ENCODE results near the gene CEP295NL.

The CEP295NL gene

DNA sequence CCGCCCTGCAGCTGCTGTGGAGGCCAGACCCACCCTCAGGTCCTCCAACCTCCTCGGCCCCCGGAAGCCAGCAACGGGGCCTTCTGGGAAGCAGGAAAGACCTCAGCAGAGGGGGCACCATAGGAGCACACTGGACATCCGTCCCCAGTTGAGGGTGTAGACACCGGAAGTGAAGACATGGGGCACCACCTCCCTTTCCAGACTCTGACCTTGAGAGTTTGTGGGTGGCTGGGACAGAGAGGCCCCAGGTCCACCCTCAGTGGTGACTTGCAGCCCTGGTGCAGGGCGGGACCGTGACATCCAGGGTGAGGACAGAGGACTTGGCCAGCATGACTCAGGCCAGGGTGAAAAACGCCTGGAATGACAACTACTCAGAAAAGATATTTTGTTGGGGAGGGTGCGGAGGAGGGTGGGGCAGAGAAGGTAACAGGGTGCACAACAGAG lies 19.9 kb downstream of the CEP295NL start:
- no peaks in the 10 kb centered on the region for H3K9me3 ChIP-seq (replicated peaks; ENCODE audit: insufficient read depth, low read length)
- no peaks in the 10 kb centered on the region for H3K27me3 ChIP-seq (replicated peaks; ENCODE audit: insufficient read depth, low read length)
- H3K79me2 ChIP-seq (ENCODE audit: low read length), result peaks cover 100% of the 10 kb centered on the region
- H3F3A ChIP-seq (ENCODE audit: insufficient read depth, low read length), result no peaks in the 10 kb centered on the region
- no peak overlapping the region for H3K4me3 ChIP-seq (ENCODE audit: low read length)
- no peaks in the 10 kb centered on the region for H4K20me1 ChIP-seq (ENCODE audit: insufficient read depth, low read length)
- no peak for DNase-seq
- H3K9me2 ChIP-seq (replicated peaks; ENCODE audit: insufficient read depth, low read length), result no peaks in the 10 kb centered on the region
- H3K27ac ChIP-seq (ENCODE audit: low read length), result no peak overlapping the region
- TF ChIP-seq, protein P1, sequence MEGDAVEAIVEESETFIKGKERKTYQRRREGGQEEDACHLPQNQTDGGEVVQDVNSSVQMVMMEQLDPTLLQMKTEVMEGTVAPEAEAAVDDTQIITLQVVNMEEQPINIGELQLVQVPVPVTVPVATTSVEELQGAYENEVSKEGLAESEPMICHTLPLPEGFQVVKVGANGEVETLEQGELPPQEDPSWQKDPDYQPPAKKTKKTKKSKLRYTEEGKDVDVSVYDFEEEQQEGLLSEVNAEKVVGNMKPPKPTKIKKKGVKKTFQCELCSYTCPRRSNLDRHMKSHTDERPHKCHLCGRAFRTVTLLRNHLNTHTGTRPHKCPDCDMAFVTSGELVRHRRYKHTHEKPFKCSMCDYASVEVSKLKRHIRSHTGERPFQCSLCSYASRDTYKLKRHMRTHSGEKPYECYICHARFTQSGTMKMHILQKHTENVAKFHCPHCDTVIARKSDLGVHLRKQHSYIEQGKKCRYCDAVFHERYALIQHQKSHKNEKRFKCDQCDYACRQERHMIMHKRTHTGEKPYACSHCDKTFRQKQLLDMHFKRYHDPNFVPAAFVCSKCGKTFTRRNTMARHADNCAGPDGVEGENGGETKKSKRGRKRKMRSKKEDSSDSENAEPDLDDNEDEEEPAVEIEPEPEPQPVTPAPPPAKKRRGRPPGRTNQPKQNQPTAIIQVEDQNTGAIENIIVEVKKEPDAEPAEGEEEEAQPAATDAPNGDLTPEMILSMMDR (IDR thresholded peaks at IDR 0.05; ENCODE audit: low read length), result no peak
- no peak for TF ChIP-seq EZH2 (optimal IDR thresholded peaks at IDR 0.05; ENCODE audit: low read depth, low read length)
- no peak for TF ChIP-seq EZH2phosphoT487 (IDR thresholded peaks at IDR 0.05; ENCODE audit: low read length)
- H2AFZ ChIP-seq (ENCODE audit: low read length), result no peak overlapping the region
- no peaks in the 10 kb centered on the region for H3K4me1 ChIP-seq (ENCODE audit: low read length)
- H3K4me2 ChIP-seq (ENCODE audit: low read depth, low read length), result no peak overlapping the region
- H3K9ac ChIP-seq (ENCODE audit: low read length), result no peak overlapping the region
- no peaks in the 10 kb centered on the region for H3K36me3 ChIP-seq (replicated peaks; ENCODE audit: insufficient read depth, low read length)

DNA sequence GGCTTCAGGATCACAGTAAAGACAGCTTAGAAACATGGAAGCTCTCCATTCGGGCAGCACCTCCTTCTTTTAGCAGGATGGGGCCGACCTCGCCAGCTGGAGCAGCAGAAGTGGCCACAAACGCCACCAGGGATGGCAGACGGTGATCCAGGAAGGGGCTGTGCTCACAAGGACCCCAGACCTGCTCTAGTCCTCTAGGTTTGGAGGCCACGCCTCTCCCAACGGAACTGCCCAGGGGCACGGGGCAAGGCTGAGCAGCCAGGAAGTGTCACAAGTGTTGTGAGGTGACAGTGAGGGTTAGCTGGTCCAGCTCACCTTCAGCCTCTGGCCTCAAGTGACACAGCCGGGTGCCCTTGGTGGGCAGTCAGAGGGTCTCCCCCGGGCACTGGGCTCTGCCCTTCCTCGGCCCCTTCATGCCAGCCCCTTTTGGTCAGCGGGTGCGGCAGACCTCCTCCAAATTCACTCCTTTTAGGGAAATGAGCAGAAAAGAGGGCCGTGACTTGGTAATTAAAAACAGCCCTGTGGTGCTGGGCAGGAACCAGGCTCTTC lies 20.4 kb downstream of the CEP295NL start:
- Histone ChIP-seq H2AFZ (ENCODE audit: low read length) (no peak overlapping the region), H3K4me2 (ENCODE audit: low read depth, low read length) (no peak overlapping the region), H3K36me3 (replicated peaks; ENCODE audit: insufficient read depth, low read length) (no peaks in the 10 kb centered on the region), H3K27ac (ENCODE audit: low read length) (no peak overlapping the region), H3K4me3 (ENCODE audit: low read length) (no peak overlapping the region), H3K9me2 (replicated peaks; ENCODE audit: insufficient read depth, low read length) (no peaks in the 10 kb centered on the region), H4K20me1 (ENCODE audit: insufficient read depth, low read length) (no peaks in the 10 kb centered on the region), H3K27me3 (replicated peaks; ENCODE audit: insufficient read depth, low read length) (no peaks in the 10 kb centered on the region), H3F3A (ENCODE audit: insufficient read depth, low read length) (no peaks in the 10 kb centered on the region), H3K4me1 (ENCODE audit: low read length) (no peaks in the 10 kb centered on the region), H3K9me3 (replicated peaks; ENCODE audit: insufficient read depth, low read length) (no peaks in the 10 kb centered on the region), H3K9ac (ENCODE audit: low read length) (no peak overlapping the region), H3K79me2 (ENCODE audit: low read length) (peaks cover 100% of the 10 kb centered on the region)
- DNase-seq, result no peak
- TF ChIP-seq EZH2 (optimal IDR thresholded peaks at IDR 0.05; ENCODE audit: low read depth, low read length) (no peak), EZH2phosphoT487 (IDR thresholded peaks at IDR 0.05; ENCODE audit: low read length) (no peak)
- TF ChIP-seq, protein P1 (IDR thresholded peaks at IDR 0.05; ENCODE audit: low read length), result no peak

DNA sequence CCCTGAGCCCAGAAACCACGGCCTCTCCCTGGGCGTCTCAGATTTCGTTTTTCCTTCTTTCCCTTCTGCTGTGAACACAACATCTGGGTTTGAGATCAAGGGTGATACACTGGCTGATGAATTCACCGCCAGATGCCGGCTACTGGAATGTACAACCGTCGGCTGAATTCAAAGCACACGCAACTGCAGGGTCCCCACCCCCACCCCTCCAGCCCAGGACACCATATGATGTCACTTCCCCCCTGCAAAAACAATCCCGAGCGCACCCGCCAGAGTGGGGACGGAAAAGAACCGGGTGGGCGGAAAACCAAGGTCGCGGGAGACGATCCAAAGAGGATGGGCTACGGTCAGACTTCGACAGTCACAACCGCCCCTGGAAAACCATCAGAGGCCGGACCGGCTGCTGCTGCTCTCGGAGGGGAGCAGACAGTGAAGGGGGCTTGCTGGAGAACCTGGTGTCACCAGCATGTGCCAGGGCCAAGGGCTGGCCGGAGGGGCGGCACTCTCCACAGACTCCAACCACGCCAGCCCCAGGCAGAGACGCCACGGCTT lies 23.3 kb downstream of the CEP295NL start:
- DNase-seq, result no peak
- H3F3A ChIP-seq (ENCODE audit: insufficient read depth, low read length), result no peaks in the 10 kb centered on the region
- peaks cover 96% of the 10 kb centered on the region for H3K79me2 ChIP-seq (ENCODE audit: low read length)
- H3K9ac ChIP-seq (ENCODE audit: low read length), result no peak overlapping the region
- no peak overlapping the region for H2AFZ ChIP-seq (ENCODE audit: low read length)
- H3K27ac ChIP-seq (ENCODE audit: low read length), result no peak overlapping the region
- TF ChIP-seq EZH2phosphoT487 (IDR thresholded peaks at IDR 0.05; ENCODE audit: low read length), result no peak
- TF ChIP-seq EZH2 (optimal IDR thresholded peaks at IDR 0.05; ENCODE audit: low read depth, low read length), result no peak
- TF ChIP-seq, protein P1 (IDR thresholded peaks at IDR 0.05; ENCODE audit: low read length), result no peak
- H3K9me3 ChIP-seq (replicated peaks; ENCODE audit: insufficient read depth, low read length), result no peaks in the 10 kb centered on the region
- no peaks in the 10 kb centered on the region for H3K27me3 ChIP-seq (replicated peaks; ENCODE audit: insufficient read depth, low read length)
- H3K9me2 ChIP-seq (replicated peaks; ENCODE audit: insufficient read depth, low read length), result no peaks in the 10 kb centered on the region
- H3K36me3 ChIP-seq (replicated peaks; ENCODE audit: insufficient read depth, low read length), result no peaks in the 10 kb centered on the region
- H3K4me2 ChIP-seq (ENCODE audit: low read depth, low read length), result no peak overlapping the region
- no peaks in the 10 kb centered on the region for H4K20me1 ChIP-seq (ENCODE audit: insufficient read depth, low read length)
- H3K4me1 ChIP-seq (ENCODE audit: low read length), result no peaks in the 10 kb centered on the region
- no peak overlapping the region for H3K4me3 ChIP-seq (ENCODE audit: low read length)

Measured in MM.1S (cell line).